Measurements from ENCODE around the gene AKNAD1. TPM values are rescaled to one million over a fixed set of nuclear protein-coding genes. Genes with fewer than 3 reads are reported as not detected.

Gene AKNAD1
- total RNA-seq, 1 experiment from 2014 or later, result 0.07 TPM

GRCh38 chr1:108819878-108820277 lies 37.0 kb downstream of the AKNAD1 start:
- no peak overlapping the region for H3K4me3 ChIP-seq (ENCODE audit: low read length)
- no peak overlapping the region for H3K27ac ChIP-seq (ENCODE audit: low read length)
- no TSS peak for BruUV-seq (replicated peaks)
- POLR2A ChIA-PET (ENCODE audit: unreplicated experiment), result no interaction called here
- H3K79me2 ChIP-seq (ENCODE audit: low read length), result no peaks in the 10 kb centered on the region
- CTCF ChIA-PET, result no interaction called here
- intact Hi-C loops (cut with micrococcal nuclease), result no loop called here
- H3K36me3 ChIP-seq (ENCODE audit: low read depth, low read length), result no peaks in the 10 kb centered on the region
- no peak overlapping the region for H3K9ac ChIP-seq (ENCODE audit: low read length)
- no peak for DNase-seq
- no peaks in the 10 kb centered on the region for H3F3A ChIP-seq (ENCODE audit: low read length, unreplicated experiment)
- H3K9me3 ChIP-seq (ENCODE audit: low read length), result no peaks in the 10 kb centered on the region
- no peaks in the 10 kb centered on the region for H4K20me1 ChIP-seq (ENCODE audit: low read length)
- TF ChIP-seq EZH2phosphoT487 (IDR thresholded peaks at IDR 0.05; ENCODE audit: borderline replicate concordance, low read length) (no peak), EZH2 (IDR thresholded peaks at IDR 0.05; ENCODE audit: low read length, unreplicated experiment) (no peak)
- TF ChIP-seq, protein P1, sequence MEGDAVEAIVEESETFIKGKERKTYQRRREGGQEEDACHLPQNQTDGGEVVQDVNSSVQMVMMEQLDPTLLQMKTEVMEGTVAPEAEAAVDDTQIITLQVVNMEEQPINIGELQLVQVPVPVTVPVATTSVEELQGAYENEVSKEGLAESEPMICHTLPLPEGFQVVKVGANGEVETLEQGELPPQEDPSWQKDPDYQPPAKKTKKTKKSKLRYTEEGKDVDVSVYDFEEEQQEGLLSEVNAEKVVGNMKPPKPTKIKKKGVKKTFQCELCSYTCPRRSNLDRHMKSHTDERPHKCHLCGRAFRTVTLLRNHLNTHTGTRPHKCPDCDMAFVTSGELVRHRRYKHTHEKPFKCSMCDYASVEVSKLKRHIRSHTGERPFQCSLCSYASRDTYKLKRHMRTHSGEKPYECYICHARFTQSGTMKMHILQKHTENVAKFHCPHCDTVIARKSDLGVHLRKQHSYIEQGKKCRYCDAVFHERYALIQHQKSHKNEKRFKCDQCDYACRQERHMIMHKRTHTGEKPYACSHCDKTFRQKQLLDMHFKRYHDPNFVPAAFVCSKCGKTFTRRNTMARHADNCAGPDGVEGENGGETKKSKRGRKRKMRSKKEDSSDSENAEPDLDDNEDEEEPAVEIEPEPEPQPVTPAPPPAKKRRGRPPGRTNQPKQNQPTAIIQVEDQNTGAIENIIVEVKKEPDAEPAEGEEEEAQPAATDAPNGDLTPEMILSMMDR (conservative IDR thresholded peaks at IDR 0.05; ENCODE audit: low read depth, low read length), result no peak
- no peaks in the 10 kb centered on the region for H3K9me2 ChIP-seq (replicated peaks; ENCODE audit: low read length)
- peaks cover 13% of the 10 kb centered on the region for H3K4me1 ChIP-seq (ENCODE audit: insufficient read depth, low read length)
- no peak overlapping the region for H3K4me2 ChIP-seq (ENCODE audit: low read length)
- H2AFZ ChIP-seq (ENCODE audit: low read length), result no peak overlapping the region
- ATAC-seq, result no peak
- H3K27me3 ChIP-seq (ENCODE audit: low read length), result no peaks in the 10 kb centered on the region

DNA sequence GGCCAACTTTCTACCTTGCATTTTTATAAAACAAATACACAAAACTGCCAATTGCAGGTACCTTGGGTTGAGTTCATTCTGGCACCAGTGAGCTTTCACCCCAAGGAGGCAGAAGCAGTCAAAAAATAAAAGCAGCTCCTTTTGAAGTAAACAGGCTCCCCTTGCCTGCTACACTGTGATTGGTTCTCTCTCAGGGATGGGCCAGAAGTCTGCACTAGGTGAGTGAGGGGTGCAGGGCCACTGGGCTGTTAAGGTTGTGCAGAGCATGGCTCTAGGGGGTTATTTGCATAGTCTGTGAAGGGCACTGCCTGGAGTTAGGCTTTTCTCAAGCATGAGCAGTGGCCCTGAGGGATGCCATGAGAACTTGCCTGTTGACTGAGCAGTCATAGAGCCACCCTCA lies 39.1 kb downstream of the AKNAD1 start:
- POLR2A ChIA-PET (ENCODE audit: unreplicated experiment), result no interaction called here

GRCh38 chr1:108817016-108817415 lies 39.9 kb downstream of the AKNAD1 start:
- H3K4me1 ChIP-seq (ENCODE audit: insufficient read depth, low read length), result peaks cover 38% of the 10 kb centered on the region
- H3K9me3 ChIP-seq (ENCODE audit: low read length), result no peaks in the 10 kb centered on the region
- H3K9ac ChIP-seq (ENCODE audit: low read length), result no peak overlapping the region
- no peaks in the 10 kb centered on the region for H3K9me2 ChIP-seq (replicated peaks; ENCODE audit: low read length)
- ChIA-PET CTCF (interaction anchor here (1.2 kb wide), 1 partner anchor 11 kb away, joined by 5 read pairs; no protein-coding TSS in a partner anchor), POLR2A (ENCODE audit: unreplicated experiment) (no interaction called here)
- no peaks in the 10 kb centered on the region for H3K79me2 ChIP-seq (ENCODE audit: low read length)
- no peaks in the 10 kb centered on the region for H3K36me3 ChIP-seq (ENCODE audit: low read depth, low read length)
- H4K20me1 ChIP-seq (ENCODE audit: low read length), result no peaks in the 10 kb centered on the region
- no TSS peak for BruUV-seq (replicated peaks)
- DNase-seq (no peak), ATAC-seq (no peak)
- peak overlapping the region; percentile 40; the same call in 1 of the 2 replicates for H3K4me2 ChIP-seq (ENCODE audit: low read length)
- intact Hi-C loops (cut with micrococcal nuclease), result no loop called here
- peak overlapping the region; percentile 41; the same call in 1 of the 2 replicates for H2AFZ ChIP-seq (ENCODE audit: low read length)
- TF ChIP-seq EZH2phosphoT487 (IDR thresholded peaks at IDR 0.05; ENCODE audit: borderline replicate concordance, low read length) (no peak), EZH2 (IDR thresholded peaks at IDR 0.05; ENCODE audit: low read length, unreplicated experiment) (no peak)
- TF ChIP-seq, protein P1 (conservative IDR thresholded peaks at IDR 0.05; ENCODE audit: low read depth, low read length), result no peak
- no peak overlapping the region for H3K27ac ChIP-seq (ENCODE audit: low read length)
- H3K27me3 ChIP-seq (ENCODE audit: low read length), result no peaks in the 10 kb centered on the region
- H3K4me3 ChIP-seq (ENCODE audit: low read length), result no peak overlapping the region
- no peaks in the 10 kb centered on the region for H3F3A ChIP-seq (ENCODE audit: low read length, unreplicated experiment)

More for the DNA sequence above, 39.1 kb downstream of the AKNAD1 start:
- Histone ChIP-seq H3K4me1 (ENCODE audit: insufficient read depth, low read length) (peaks cover 31% of the 10 kb centered on the region), H2AFZ (ENCODE audit: low read length) (no peak overlapping the region), H3K79me2 (ENCODE audit: low read length) (no peaks in the 10 kb centered on the region), H3K4me2 (ENCODE audit: low read length) (no peak overlapping the region), H3K9ac (ENCODE audit: low read length) (no peak overlapping the region), H3K27ac (ENCODE audit: low read length) (no peak overlapping the region), H3K36me3 (ENCODE audit: low read depth, low read length) (no peaks in the 10 kb centered on the region), H3K9me2 (replicated peaks; ENCODE audit: low read length) (no peaks in the 10 kb centered on the region), H3K27me3 (ENCODE audit: low read length) (no peaks in the 10 kb centered on the region), H4K20me1 (ENCODE audit: low read length) (no peaks in the 10 kb centered on the region), H3F3A (ENCODE audit: low read length, unreplicated experiment) (no peaks in the 10 kb centered on the region), H3K9me3 (ENCODE audit: low read length) (no peaks in the 10 kb centered on the region), H3K4me3 (ENCODE audit: low read length) (no peak overlapping the region)
- DNase-seq (no peak), ATAC-seq (no peak)
- no TSS peak for BruUV-seq (replicated peaks)
- CTCF ChIA-PET, result no interaction called here
- TF ChIP-seq EZH2 (IDR thresholded peaks at IDR 0.05; ENCODE audit: low read length, unreplicated experiment), result no peak
- TF ChIP-seq, protein P1 (conservative IDR thresholded peaks at IDR 0.05; ENCODE audit: low read depth, low read length), result no peak
- no peak for TF ChIP-seq EZH2phosphoT487 (IDR thresholded peaks at IDR 0.05; ENCODE audit: borderline replicate concordance, low read length)
- intact Hi-C loops (cut with micrococcal nuclease), result no loop called here

Measured in PC-3 (cell line).